ENCODE data around the gene SEMA3C.

SEMA3C gene

DNA sequence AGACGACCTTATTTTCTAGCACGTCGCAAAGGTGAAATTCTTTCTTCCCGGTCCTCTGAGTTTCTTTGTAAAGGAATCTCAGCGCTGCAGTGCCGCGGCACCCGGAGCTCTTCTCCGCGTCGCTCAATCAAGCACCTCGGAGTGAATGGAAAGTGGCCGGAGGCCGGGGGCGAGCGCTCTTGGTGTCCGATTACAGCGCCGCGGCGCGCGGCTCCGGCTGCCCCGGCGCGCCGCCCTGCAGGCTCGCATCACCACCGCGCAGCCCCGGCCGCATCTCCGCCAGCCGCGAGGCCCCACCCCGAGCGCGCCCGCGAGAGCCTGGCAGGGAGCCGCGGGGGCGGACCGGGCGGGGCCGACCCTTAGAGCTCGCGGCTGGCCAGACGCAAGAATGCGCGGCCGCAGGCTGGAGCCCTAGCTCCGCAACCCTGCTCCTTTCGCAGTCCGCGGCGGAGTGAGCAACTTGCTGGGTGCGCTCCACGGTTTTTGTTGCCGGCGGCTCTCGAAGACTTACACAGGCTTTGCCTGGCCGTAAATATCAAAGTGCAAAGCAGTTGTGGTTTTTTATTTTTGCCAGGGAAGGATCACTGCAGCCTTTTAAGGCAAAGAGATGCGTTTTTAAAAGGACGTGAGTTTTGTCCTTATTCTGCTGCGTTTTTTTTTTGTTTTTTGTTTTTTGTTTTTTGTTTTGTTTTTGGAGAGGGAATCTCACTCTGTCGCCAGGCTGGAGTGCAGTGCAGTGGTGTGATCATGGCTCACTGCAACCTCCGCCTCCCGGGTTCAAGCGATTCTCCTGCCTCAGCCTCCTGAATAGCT lies at the start of gene SEMA3C:
TSS of gene SEMA3C (minus strand) at position 143 of the 813 bp plus-strand sequence. CDS start 2,270 bp downstream, outside the sequence.
- peak; percentile 85 for ATAC-seq

DNA sequence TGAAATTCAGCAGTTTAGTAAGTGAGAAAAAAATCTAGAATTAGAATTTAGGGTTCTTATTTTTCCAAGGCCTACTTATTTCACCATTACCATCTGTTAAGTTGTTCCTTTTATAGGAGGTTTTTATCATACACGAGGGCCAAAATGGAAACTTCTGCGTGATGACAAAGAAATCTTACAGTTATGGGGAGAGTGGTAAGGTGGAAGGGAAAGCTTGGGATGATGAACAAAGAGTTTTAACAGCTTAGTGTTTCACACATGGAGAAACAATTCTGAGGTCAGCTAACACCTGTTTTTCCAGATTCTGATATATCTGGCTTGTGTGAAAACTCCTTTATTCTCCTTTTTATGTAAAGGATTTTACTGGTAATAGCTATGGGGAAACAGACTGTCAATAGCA lies 49.8 kb upstream of the SEMA3C start:
- no peak for ATAC-seq
- no peak for DNase-seq

More for the DNA sequence above, at the start of gene SEMA3C:
- DNase-seq, result peak; percentile 34

DNA sequence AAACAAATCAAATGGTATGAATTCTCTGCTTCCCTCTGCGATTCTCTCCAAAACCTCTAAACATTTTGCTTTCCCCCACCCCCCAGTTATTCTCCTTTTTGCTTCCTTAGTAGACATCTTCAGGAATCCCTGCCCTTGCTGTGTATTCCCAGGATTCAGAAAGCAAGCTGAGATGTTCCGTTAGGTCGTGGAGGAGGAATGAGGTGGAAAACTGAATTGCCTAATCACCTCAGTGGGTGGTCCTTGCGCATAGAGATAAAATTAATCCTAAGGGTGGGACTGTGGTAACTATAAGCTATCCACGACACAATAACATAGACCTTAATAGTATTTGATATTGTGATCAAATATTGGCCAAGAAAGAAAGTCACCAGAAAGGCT lies 49.1 kb upstream of the SEMA3C start:
- ATAC-seq (no peak), DNase-seq (no peak)

DNA sequence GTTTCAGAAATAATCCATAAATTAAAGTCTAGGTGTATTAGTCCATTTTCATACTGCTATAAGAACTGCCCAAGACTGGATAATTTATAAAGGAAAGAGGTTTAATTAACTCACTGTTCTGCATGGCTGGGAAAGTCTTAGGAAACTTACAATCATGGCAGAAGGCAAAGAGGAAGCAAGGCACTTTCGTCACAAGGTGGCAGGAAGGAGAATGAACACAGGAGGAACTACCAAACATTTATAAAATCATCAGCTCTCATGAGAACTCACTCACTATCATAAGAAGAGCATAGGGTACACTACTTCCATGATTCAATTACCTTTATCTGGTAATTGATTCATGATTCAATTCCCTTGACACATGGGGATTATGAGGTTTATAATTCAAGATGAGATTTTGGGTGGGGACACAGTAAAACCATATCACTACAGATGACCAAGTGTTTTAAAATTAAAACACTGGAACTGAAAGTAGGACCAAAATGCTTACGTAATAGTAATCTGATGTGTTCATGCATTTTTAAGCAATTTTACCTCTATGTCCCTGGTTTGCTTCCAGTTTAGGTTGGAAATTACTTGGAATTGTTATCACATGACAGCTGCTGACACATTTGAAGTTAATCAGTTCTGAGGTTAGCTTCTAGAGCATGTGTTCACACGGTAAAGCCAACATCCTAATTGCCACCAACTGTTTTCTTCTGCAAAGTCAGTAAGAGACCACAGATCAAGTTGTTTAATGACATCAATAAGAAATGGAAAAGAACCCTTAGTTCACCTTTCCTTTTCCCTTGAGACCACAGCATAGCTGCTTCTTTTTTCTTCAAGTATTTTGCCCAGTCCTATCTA lies 48.4 kb upstream of the SEMA3C start:
- ATAC-seq, result no peak
- DNase-seq, result no peak

DNA sequence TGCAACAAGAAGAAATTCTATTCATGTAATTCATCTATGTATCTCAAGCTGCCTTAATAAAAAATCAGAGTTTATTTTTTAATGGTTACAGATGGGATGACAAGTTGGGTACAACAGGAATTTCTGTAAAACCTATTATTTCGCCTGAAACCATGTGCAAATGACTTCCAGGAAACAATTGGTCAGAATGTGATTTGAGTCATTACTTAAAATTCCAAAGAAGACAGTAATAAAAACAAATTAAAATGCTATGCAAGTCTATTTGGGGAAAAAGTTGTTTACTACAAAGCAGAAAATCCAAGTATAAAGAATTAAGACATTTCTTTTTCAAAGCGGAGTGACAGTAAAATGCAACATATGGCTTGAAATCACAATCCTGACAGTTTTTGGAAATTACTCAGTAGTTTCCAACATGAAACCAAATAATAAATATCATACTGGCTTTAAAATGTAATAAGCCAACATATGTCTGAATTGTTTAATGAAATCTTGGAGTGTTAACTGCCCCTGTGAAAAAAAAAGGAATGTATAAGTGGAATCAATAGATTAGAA lies 41.5 kb upstream of the SEMA3C start:
- ATAC-seq (no peak), DNase-seq (no peak)

DNA sequence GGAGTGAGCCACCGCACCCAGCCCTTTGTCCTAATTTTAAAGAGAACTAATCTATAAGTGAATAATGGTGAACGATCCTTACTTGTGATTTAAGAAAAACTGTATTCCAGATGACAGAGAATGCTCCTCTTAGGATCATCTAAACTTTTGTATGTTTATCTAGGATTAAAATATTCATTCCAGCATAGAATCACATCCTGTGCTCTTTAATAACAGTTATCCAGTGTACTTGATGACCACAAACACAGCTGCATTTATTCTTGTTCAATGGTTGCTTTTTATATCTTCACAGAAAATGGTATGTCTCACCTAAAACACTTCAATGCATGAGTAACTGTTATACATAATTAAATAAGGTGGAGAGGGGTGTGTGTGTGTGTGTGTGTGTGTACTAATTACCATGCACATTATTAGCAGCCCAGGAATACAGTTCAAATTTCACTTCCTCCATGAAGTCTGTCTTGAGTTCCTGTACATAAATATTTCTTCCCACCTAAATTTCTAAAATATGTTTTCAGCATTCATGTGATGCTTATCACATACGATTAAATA lies 38.5 kb upstream of the SEMA3C start:
- no peak for DNase-seq
- ATAC-seq, result no peak

DNA sequence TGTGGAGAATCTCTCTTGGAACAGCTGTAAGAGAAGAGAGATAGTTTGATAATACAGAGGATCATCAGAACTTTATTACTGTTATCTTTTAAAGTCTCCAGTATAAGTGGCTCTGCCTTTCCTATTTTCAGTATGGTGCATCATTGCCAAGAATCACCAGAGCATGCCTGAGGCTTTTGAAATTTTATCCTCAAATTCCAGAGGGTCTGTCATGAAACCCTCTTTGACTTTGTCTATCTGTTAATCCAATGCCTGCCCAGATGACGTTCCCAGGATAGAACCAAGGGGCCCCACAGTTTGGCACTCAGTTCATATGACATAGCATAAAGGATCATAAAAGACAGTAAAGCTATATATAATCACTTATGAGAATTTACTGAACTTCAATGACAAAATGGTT lies 35.3 kb upstream of the SEMA3C start:
- DNase-seq (no peak), ATAC-seq (no peak)

DNA sequence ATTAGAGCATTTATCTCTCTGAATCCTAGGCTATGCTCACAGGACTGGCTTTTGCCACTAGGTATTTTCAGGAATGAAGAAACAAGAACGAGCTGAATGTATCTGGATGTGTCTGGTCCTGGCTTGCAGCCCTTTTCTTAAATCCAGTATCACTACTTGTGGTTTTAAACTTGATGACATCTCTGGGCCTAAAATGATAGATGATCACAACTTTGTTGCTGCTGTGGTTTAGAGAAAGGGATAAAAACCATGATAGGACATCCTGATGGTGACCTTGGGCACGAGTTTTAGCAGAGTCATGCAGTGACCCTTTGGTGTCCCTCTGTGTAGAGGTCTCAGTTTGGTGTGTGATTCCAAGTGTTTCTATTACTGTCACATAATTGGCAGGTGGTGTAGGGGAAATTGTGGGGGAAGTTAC lies 31.7 kb upstream of the SEMA3C start:
- no peak for ATAC-seq
- no peak for DNase-seq

DNA sequence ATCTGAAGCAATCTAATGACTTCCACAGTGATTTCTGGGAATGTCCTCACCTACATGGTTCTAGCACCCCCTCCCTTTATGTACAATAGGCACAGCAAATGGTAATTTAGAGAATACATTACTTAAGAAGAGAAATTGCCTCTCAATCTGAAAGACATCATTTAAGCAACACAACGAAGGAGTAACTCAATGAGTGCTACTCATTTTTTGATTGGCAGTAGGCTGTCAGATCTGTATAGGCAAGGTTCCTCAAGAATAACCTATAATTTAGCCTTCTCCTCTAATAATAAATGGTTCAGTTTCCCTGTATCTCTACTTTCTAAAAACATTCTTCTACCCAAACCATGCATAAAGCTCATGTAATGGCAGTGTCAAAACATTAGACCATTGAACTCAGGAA lies 30.6 kb upstream of the SEMA3C start:
- DNase-seq, result no peak
- no peak for ATAC-seq

DNA sequence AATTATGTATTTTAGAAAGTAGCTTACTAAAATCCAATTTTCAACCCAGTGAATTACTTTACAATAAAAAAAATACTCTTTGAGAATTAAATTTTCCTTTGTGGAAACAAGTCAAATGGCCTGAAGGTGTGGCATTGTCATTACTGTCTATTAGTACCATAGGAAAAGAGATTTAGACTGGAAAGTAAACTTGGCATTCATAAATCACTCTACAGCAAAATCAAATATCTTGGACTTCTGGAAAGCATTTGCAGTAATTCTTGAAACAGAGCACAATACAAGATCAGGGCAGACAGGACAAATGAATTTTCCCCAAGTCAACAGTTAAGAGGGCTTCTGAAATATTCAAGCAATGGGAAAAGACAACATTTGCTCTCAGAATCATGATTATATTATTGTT lies 28.0 kb upstream of the SEMA3C start:
- no peak for ATAC-seq
- no peak for DNase-seq

DNA sequence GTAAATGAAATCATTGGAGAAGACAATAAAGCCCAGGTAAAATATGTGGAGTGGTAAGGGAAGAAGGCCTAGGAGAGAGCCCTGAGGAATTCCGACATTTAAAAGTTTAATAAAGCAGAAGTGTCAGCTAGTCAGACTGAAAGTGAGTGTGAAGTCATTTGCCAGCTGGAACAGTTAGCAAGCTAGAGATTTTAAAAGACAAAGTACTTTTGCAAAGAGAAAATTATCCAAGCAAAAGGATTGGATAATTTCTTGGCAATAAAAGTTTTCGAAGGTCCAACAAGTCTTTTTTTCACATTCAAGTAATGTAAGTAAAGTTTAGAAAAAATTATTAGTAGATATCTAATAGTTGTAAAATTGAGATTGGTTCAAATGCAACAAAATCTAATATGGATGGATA lies 27.1 kb upstream of the SEMA3C start:
- ATAC-seq (no peak), DNase-seq (no peak)

DNA sequence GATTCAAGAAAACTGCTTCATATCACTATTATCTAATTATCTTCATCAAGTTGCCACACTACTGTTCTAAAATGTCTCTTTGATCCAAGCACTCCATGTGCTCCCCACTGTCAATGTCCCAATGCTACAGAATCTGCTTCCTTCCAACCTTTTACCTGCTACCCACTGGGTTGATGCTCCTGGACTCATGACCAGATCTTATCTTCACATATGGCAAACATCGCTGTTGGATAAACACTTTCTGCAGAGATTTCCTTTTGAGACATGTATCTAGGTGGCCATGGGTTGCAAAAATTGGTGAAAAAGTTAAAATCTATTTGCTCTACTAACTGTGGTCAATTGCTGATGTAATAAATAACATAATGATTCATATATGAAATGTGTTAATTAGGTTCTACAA lies 24.5 kb upstream of the SEMA3C start:
- ATAC-seq (no peak), DNase-seq (no peak)

DNA sequence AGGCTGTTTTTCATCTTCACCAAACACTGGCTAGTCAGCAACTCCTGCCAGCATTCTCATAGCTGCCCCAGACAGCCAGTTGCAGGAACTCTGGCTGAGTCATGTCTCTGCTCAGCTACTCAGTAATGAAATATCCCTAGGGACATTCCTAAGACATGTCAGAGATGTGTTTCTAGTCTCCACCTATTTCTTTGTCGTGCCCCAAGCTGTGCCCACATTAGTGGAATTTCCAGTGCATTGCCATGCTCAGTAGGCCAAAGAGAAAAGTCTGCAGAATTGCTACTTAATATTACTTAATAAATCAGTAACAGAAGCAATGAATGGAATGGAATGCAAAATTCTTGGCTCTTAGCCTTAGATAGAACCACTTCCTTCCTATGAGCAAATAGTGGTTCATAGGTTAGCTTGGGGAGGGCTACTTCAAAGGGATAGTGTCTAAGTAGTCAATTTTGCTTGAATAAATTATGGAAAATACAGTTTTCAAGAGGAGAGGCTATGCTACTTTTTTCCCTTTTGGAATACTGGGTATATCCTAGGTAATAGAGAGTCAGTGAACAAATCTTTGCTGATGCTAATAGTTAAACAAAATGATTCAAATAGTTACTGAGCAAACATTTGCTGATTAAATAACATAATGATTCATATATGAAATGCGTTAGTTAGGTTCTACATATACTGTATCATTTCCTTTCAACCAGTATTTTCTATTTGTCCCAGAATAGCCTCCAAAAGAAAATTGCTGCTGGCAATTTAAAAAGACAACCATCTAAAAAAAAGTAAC lies 23.6 kb upstream of the SEMA3C start:
- ATAC-seq, result no peak
- no peak for DNase-seq

DNA sequence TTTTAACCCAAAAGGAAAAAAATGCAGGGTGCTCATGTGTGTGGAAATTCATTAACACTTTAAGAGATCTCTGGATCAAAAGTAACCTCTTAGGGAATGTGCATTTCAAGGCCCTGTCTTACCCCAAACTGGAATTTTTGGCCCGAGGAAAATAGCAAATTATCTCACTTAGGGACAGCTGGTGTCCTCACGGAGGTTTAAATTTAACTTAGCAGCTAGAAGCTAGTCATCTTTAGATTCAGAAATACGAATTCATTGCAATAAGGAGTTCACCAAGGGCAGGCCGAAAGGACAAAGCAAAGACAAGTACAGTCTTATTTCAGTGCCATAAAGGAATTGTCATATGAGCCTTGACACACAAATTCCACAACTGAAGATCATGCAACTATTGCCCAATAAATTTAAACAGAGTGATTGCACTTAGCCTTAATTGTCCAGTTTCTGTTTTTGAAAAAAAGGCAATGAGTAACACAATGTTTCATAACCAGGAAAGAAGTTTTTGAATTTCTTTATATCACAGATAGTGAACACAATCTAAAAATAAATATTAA lies 22.4 kb upstream of the SEMA3C start:
- ATAC-seq (no peak), DNase-seq (no peak)

DNA sequence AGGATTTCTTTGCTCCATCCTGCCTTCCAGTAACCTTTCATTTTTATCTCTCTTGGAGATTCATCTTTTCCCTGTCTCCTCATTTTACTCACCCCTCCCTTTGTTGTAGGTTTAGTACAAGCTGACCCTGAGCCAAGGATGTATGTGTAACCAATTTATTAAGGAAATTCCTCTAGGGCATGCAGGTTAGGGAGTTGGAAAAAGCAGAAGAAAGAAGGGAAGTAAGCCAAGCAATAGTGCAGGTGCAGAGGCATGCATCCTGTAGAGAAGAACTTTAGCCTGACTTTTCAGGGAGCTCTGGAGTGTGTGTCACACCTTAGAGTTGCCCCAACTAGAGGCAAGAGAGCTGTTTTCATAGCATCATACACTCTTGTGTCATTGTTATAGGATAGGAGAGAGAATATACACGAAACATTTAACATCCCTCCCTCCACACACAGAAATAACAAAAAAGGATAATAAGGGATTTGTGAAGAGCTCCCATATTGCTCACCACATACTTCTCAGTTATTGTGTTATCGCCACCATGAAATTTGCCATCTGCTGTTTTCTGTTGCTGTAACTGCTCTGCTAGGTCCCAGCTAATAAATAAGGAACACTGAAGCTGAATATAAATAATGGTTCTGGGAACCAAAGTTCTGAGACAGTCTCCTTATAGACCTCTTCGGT lies 21.8 kb upstream of the SEMA3C start:
- DNase-seq (no peak), ATAC-seq (no peak)

DNA sequence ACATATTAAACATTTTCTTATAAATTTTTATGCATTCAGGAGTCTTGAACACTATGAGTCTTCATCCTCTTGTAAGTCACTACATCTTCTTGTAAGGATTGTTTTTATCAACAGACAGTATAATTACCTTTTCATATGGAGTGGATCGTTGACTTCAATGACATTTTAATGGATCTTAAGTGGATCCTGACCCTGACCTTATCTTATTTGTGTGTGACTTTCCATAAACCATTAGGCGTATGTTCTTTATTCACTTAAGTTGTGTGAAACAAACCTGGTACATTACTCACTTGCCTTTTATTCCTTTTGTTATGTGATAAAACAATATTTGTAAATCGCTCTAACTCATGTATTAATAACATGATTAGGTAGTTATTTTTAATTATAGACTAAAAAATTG lies 18.5 kb upstream of the SEMA3C start:
- ATAC-seq, result no peak
- DNase-seq, result no peak

DNA sequence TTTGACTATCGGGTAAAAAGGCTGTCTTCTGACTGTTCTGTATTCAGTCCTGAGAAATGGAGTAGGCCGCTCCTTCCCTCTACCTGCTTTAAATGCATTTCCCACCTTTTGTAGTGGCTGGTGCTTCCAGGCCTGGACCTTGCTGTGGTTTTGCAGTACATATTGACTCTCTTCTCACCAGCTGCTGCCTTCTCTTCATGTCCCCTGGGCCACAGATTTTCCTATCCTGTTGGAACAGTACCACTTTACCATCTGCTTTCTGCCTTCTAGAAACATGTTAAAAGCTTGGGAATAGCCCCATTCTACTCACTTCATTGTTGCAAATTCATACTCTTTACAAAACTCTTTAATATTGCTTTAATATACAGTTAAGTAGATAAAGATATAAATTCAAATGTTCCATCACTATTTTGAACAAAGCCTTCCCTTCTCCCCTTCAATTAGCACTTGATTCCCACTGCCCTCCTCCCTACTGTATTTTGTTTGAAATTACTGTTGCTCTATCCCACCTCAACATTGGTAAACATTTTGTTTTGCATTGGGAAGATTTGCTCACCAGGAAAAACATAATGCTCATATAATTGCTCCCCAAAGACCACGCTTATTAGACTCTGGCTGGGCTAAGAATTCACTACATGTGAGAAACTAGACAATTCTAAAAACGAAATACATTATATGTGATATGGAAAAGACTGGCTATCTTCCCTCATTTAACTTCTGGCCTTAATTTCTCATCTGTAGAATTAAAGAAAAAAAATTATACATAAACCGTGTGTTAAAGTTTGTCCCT lies 17.3 kb upstream of the SEMA3C start:
- no peak for ATAC-seq

DNA sequence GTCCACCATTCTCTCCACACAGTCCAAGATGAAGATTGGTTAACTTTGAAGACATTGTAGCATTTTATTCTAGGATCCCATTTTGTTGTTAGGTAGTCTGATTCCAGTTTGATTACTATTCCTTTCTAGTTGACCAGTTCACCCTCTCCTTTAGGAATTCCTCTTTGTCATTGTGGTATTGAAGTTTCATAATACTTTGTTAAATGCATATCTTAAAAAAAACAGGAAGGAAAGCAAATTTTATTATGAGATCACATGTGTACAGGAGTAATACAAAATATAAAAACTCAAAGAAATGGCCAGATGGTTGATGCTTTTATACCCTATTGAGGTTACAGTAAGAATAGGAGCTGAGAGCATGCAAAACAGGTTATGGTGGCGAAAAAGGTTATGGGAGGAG lies 15.5 kb upstream of the SEMA3C start:
- no peak for ATAC-seq
- DNase-seq, result no peak

More for the DNA sequence above, 17.3 kb upstream of the SEMA3C start:
- DNase-seq, result no peak

DNA sequence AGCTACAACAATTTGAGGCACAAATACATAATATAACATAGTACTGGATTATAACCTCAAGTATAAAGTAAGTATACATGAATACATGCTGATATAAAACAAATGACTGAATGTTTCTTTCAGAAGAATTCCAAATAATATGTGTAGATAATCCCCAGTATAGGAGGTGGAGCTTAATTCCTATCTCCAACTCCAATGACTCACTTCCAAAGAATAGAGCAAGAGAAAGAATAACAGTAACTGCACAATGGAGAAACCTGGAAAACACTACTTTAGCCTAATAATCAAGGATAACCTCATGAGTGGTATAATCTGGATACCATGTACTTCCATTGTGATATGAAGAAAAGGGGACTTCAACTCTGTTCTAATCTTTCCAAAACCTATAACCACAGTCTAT lies 13.7 kb upstream of the SEMA3C start:
- DNase-seq (no peak), ATAC-seq (no peak)

DNA sequence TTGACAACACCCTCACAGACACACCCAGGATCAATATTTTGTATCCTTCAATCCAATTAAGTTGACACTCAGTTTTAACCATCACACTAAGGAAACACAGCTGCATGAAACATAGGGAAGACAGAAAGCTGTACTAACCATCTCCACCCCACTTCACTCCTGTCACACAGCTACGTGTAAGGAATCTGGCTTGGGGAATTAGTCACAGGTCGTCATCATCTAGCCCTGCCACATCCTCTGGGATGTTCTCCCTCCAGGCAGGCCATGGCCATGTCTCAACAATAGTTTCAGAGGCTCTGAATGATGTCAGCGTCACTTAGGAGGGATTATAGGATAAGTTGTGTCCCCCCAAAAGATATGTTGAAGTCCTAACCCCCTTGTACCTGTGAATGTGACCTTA lies 10.8 kb upstream of the SEMA3C start:
- ATAC-seq, result no peak
- no peak for DNase-seq

All from stimulated activated naive CD8-positive, alpha-beta T cell treated with anti-CD3 and anti-CD28 coated beads, Interleukin-15, Interleukin-2, amounts not matched to agents 100 U/mL and 50 U/mL, for 24 hours (primary cell).